Measurements from ENCODE around the gene ZNF785. TPM values are rescaled to one million over a fixed set of nuclear protein-coding genes. Genes with fewer than 3 reads are reported as not detected.

ZNF785 gene
- total RNA-seq, 4 donors from 2014 or later: 6.8 to 10.9 (median 7.3) TPM

DNA sequence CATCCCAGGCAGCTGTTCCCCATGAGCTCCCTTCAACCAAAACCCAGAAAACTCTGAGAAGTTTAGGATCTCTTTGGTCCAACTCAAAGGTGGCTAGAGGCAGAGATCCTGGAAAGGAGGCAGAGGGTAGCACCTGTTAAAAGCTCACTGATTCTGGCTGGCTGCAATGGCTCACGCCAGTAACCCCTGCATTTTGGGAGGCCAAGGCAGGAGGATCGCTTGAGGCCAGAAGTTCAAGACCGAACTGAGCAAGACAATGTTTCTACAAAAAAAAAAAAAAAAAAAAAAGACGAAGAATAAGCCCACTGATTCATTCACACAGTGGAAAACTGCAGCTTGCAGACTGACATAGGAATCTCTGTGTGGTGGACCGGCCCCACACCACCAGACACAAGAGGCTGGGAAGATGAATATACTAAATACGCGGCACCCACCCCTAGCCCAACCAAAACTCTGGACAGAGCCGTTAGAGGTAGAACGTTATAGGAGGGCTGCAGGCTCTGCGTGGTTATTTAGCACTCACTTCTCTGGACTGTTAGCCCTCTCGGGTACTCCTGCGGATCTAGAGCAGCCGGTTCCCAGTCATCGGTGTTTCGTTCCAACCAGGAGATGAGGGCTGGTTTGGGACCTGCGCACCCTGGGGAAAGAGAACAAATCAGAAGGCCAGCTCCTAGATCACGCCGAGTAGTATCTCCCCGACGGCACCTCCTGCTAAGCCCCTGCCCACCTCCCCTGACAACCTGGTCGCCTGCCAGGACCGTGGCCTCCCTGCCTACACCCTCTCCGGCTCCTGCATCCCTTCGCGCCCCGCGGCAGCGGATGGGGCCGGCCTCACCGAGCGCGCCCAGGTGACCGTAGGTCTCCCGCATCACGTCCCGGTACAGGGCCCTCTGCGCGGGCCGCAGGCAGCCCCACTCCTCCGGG is 23.8 kb upstream of the ZNF785 start:
- DNase-seq (ENCODE audit: extremely low spot score): no peak

DNA sequence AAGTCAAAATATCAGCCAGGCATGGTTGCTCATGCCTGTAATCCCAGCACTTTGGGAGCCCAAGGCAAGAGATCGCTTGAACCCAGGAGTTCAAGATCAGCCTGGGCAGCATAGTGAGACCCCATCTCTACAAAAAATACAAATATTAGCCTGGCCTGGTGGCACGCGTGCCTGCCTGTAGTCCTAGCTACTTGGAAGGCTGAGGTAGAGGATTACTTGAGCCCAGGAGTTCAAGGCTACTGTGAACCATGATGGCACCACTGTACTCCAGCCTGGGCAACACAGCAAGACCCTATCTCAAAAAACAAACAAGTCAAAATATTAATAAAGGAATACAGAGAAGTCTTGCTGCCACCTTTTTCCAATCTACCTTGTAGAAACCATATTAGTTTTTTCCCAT is 20.5 kb upstream of the ZNF785 start:
- H3K4me3 ChIP-seq: no peak overlapping the region
- intact Hi-C loops (cut with DNase I): no loop called here
- 95% methylated on average over 3 of the region's 3 CpGs for WGBS
- peaks cover 28 to 65% (median 60%) of the 10 kb centered on the region in 4 donors for H3K36me3 ChIP-seq
- H3K4me1 ChIP-seq: peaks cover 21 to 52% (median 39%) of the 10 kb centered on the region in 4 donors
- no peaks in the 10 kb centered on the region for H3K27me3 ChIP-seq
- no peak overlapping the region for H3K27ac ChIP-seq (replicated peaks in 1 of 4)
- no peak for TF ChIP-seq POLR2A (IDR thresholded peaks at IDR 0.05; ENCODE audit: low read depth)
- TF ChIP-seq, protein P1, sequence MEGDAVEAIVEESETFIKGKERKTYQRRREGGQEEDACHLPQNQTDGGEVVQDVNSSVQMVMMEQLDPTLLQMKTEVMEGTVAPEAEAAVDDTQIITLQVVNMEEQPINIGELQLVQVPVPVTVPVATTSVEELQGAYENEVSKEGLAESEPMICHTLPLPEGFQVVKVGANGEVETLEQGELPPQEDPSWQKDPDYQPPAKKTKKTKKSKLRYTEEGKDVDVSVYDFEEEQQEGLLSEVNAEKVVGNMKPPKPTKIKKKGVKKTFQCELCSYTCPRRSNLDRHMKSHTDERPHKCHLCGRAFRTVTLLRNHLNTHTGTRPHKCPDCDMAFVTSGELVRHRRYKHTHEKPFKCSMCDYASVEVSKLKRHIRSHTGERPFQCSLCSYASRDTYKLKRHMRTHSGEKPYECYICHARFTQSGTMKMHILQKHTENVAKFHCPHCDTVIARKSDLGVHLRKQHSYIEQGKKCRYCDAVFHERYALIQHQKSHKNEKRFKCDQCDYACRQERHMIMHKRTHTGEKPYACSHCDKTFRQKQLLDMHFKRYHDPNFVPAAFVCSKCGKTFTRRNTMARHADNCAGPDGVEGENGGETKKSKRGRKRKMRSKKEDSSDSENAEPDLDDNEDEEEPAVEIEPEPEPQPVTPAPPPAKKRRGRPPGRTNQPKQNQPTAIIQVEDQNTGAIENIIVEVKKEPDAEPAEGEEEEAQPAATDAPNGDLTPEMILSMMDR (IDR thresholded peaks at IDR 0.05): no peak
- DNase-seq (ENCODE audit: extremely low spot score): no peak
- no peaks in the 10 kb centered on the region for H3K9me3 ChIP-seq

More for the DNA sequence above, 23.8 kb upstream of the ZNF785 start:
- H3K4me3 ChIP-seq: peak overlapping the region; percentile 71 to 91 (median 83)
- peaks cover 13 to 37% (median 28%) of the 10 kb centered on the region in 4 donors for H3K4me1 ChIP-seq
- WGBS: 25% methylated on average over 14 of the region's 40 CpGs
- H3K9me3 ChIP-seq: no peaks in the 10 kb centered on the region
- peaks cover 13 to 43% (median 39%) of the 10 kb centered on the region in 4 donors for H3K36me3 ChIP-seq
- TF ChIP-seq EP300 (IDR thresholded peaks at IDR 0.05): no peak
- no peak for TF ChIP-seq POLR2AphosphoS5 (IDR thresholded peaks at IDR 0.05)
- TF ChIP-seq POLR2A (IDR thresholded peaks at IDR 0.05; ENCODE audit: low read depth): no peak
- TF ChIP-seq, protein P1 (IDR thresholded peaks at IDR 0.05): no peak
- H3K27ac ChIP-seq (replicated peaks in 1 of 4): peak overlapping the region; percentile 87 to 99 (median 94)
- H3K27me3 ChIP-seq: no peaks in the 10 kb centered on the region
- intact Hi-C loops (cut with DNase I): no loop called here

- H3K36me3 ChIP-seq: peaks cover 28 to 65% (median 60%) of the 10 kb centered on the region in 4 donors
- H3K4me1 ChIP-seq: peaks cover 16 to 45% (median 34%) of the 10 kb centered on the region in 4 donors
- no peak for DNase-seq (ENCODE audit: extremely low spot score)
- H3K27me3 ChIP-seq: no peaks in the 10 kb centered on the region
- intact Hi-C loops (cut with DNase I): no loop called here
- 88% methylated on average over 14 of the region's 15 CpGs for WGBS
- H3K27ac ChIP-seq (replicated peaks in 1 of 4): no peak overlapping the region
- TF ChIP-seq POLR2AphosphoS5 (IDR thresholded peaks at IDR 0.05) (no peak), POLR2A (IDR thresholded peaks at IDR 0.05; ENCODE audit: low read depth) (no peak), EP300 (IDR thresholded peaks at IDR 0.05) (no peak)
- TF ChIP-seq, protein P1 (IDR thresholded peaks at IDR 0.05): no peak
- no peaks in the 10 kb centered on the region for H3K9me3 ChIP-seq
- no peak overlapping the region for H3K4me3 ChIP-seq
These were observed 19.7 kb upstream of the ZNF785 start for GRCh38 chr16:30605158-30605557.

GRCh38 chr16:30604316-30604947 is 18.9 kb upstream of the ZNF785 start:
- no peaks in the 10 kb centered on the region for H3K27me3 ChIP-seq
- no peak overlapping the region for H3K27ac ChIP-seq (replicated peaks in 1 of 4)
- intact Hi-C loops (cut with DNase I): no loop called here
- no peak for TF ChIP-seq POLR2A (IDR thresholded peaks at IDR 0.05; ENCODE audit: low read depth)
- no peak for TF ChIP-seq POLR2AphosphoS5 (IDR thresholded peaks at IDR 0.05)
- TF ChIP-seq EP300 (IDR thresholded peaks at IDR 0.05): no peak
- no peaks in the 10 kb centered on the region for H3K9me3 ChIP-seq
- H3K36me3 ChIP-seq: peaks cover 28 to 65% (median 60%) of the 10 kb centered on the region in 4 donors
- no peak overlapping the region for H3K4me3 ChIP-seq
- 98% methylated on average over 41 of the region's 49 CpGs for WGBS
- peaks cover 16 to 44% (median 32%) of the 10 kb centered on the region in 4 donors for H3K4me1 ChIP-seq
- DNase-seq (ENCODE audit: extremely low spot score): no peak

DNA sequence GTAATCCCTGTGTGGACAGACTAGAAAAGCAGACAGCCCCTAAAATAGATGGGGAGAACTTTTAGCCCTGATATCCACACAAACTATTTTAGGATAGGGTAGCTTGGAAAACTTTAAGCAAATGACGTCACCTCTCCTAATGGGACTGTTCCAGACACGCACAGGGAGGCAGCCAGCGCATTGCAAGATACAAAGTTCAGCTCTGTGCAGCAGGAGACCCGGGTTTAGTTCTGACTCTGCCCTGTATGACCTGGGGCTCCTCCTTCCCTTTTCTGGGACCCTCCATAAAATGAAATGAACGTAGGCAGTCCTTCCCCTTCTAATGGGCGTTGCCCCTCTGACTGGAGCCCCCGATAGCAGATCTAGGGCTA is 18.4 kb upstream of the ZNF785 start:
- peaks cover 13 to 39% (median 27%) of the 10 kb centered on the region in 4 donors for H3K4me1 ChIP-seq
- H3K27me3 ChIP-seq: no peaks in the 10 kb centered on the region
- DNase-seq (ENCODE audit: extremely low spot score): no peak
- H3K4me3 ChIP-seq: no peak overlapping the region
- H3K9me3 ChIP-seq: no peaks in the 10 kb centered on the region
- H3K27ac ChIP-seq (replicated peaks in 1 of 4): no peak overlapping the region
- TF ChIP-seq, protein P1 (IDR thresholded peaks at IDR 0.05): no peak
- TF ChIP-seq EP300 (IDR thresholded peaks at IDR 0.05) (no peak), POLR2AphosphoS5 (IDR thresholded peaks at IDR 0.05) (no peak), POLR2A (IDR thresholded peaks at IDR 0.05; ENCODE audit: low read depth) (no peak)
- WGBS: 82% methylated on average over 4 of the region's 7 CpGs
- intact Hi-C loops (cut with DNase I): no loop called here
- H3K36me3 ChIP-seq: peaks cover 28 to 65% (median 60%) of the 10 kb centered on the region in 4 donors

Data from esophagus muscularis mucosa (tissue), 4 donors.